Astrocyte of the hippocampus (primary cell): Measurements from ENCODE around the gene LDLRAD3.
"Not testable (repeated sequence)": the region's sequence is repeated elsewhere in the genome, so short reads cannot be mapped to it uniquely, and the experiment has no call there.

Experiments
- DNase-seq: peaks from one replicate; pipeline ENCODE4 v3.0.0; 2011; ENCODE audit warnings: low read depth, low spot score

LDLRAD3 gene, protein sequence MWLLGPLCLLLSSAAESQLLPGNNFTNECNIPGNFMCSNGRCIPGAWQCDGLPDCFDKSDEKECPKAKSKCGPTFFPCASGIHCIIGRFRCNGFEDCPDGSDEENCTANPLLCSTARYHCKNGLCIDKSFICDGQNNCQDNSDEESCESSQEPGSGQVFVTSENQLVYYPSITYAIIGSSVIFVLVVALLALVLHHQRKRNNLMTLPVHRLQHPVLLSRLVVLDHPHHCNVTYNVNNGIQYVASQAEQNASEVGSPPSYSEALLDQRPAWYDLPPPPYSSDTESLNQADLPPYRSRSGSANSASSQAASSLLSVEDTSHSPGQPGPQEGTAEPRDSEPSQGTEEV

DNA sequence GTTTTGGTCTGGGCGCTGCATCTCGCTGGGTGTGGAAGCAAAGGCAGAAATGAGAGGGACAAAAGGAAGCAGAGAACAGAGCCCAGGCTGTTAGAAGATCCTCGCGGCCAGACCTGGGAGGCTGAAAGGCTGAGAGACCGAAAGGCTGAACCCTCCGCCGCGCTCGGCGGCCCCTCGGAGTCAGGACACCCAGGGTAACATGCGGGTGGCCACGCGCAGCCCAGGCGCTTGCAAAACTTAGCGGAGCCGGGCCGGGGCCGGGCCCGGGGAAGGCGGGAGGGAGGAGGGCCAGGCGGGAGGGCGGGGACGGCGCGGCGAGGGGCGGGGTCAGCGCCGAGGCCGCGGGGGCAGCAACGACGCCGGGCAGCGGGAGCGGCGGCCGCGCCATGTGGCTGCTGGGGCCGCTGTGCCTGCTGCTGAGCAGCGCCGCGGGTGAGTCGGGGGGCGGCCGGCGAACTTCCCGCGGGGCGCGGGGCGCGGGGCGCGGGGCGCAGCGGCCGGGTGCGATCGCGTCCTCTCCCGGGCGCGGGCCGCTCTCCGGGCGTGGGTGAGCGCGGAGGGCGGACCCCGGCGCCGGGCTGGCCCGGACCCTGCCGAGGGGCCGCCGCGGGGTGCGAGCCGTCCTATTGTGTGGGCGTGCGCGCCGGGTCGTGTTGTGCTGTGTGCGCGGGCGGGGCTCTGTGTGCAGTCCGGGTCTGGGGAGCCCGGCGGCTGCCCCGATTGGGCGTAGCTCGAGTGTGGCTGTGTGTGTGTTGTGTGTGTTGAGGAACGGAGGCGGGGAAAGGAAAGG, at the start of gene LDLRAD3:
LDLRAD3 (plus strand) TSS at position 350 of the 790 bp plus-strand sequence; CDS start at position 387, 37 bp downstream.
- peak; percentile 88 for DNase-seq

DNA sequence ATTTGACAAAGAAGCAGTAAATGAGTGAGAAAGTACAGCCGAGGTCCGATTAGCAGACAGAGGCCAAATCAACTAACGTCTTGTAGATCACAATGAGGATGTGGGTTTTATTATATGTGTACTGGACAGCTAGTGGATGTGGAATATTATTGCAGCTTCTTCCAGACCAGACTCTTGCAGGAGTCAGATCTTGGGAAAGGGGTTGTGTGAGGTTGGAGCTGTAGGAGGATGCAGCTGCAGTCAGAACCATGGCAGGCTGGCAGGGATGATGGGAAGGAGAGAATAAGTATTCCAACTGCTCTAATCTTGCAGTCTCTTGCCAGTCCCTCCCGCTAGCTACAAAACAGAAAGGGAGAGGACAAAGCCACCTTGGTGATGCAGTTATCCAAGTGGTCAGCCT, 46.8 kb upstream of the LDLRAD3 start:
- no peak for DNase-seq

DNA sequence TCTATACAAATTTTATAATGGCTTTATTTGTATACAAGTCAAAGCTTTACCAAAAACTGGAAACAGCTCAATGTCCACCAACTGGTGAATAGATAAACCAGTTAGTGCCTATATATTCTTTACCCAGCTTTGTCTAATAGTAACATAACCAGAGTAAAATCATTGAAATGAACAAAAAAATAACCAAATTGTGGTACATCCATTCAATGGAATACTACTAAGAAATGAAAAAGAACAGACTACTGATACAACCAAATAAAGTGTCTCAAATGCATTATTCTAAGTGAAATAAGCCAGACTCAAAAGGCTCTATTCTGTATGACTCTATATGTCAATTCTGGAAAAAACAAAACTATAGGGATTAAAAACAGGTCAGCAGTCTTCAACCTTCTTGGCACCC, 40.9 kb upstream of the LDLRAD3 start:
- no peak for DNase-seq

DNA sequence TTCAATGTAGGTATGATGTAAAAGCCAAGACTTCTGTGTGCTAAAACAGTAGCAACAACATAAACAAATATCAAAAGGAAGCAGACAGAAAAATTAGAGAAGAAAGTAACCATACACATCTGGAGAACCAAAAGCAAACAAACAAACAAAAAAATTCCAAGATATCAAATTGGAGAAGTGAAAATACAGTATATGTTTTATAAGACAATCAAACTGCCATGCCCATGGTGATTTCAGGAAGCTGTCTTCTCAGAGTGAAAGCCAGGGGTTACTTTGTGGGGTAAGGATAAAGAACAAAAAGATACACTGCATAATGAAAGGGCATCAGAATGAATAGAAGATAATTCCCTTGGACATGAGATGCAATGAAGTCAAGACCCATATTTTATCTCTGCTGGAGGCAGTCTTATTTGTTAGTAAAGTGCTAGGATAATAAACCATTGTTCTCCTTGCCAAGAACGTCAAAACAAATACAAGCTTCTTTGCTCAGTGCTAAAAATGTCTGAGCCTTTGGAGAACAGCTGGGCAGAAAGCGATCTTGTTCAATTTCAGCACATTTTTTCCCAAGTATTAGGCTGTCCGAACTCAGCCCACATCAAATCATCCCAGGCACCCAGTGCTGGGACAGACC, 38.1 kb upstream of the LDLRAD3 start:
- DNase-seq = peak; percentile 8

DNA sequence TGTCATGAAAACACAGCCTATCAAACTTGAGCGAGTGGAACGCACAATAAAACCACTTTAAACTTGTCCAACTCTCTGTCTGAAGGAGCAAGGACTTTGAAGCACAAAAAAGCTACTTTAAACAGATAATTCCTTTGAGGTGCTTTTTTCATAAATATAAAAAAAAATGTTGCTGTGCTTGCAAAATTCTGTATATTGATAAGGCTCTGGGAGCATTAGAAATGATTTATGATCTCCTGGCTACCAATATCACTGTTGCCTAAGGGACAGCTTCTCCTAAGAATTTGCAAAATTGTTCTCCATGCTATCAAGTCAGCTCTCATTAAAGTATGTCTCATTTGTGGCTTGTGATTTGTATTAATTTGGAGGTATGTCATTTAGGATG, 37.6 kb upstream of the LDLRAD3 start:
- no peak for DNase-seq

DNA sequence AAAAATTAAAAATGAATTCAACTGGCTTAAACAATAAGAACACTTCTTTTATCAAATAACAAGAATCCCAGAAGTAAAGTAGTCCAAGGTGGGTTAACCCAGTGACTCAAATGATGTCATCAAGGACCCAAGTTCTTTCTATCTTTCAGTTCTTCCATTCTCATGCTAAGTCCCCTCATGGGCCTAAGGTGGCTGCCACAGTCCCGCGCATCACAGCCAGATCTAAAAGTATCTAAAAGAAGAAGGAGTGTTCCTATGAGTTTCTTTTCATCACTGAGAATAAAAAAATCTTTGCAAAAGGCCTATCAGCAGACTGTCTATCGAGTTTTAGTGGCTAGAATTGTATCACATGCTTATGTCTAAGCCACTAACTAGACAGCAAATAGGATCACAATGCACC, 37.2 kb upstream of the LDLRAD3 start:
- DNase-seq = no peak

DNA sequence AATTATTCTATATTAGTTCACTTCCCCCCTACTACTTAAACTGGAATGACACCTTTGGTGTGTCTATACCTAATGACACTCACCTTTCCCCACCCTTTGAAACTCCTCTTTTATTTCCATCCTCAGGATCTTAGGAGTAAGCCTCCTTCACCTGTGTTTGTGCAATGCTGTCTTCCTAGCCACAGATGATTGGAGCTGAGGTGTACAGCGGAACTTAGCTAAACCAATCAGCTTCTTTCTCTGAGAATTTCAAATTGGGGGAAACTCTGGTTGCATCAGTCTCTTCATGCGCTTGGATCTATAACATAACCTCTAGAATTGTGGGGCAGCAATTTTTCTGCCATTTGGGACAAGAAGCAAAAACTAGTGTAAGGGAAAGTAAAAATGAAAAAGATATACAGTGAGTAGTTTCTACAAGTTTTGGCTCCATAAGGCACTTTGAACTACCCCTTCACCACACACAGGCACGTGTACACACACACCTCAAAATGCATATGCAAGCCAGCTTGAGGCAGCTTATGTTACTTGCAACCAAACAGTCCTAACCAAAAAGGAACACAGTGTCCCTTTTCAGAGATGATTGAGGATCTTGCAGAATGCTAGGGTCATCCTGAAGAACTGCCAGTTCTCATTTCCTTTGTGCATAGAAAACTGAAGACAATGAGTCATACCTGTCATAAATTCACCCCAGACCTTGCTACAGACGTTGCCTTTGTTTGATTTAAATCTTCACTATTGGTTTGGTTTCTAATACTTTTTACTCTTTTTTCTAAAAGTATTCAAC, 36.0 kb upstream of the LDLRAD3 start:
- peak; percentile 48 for DNase-seq

DNA sequence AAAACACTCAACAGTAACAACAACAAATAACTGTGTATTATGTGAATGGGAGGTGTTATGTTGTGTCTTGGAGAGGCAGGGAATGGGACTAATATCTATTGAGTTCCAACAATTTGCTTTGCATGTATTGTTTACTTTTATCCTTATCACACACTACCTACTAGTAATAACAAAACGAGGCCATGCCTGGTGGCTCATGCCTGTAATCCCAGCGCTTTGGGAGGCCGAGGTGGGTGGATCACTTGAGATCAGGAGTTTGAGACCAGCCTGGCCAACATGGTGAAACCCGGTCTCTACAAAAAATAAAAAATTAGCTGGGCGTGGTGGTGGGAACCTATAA, 35.5 kb upstream of the LDLRAD3 start:
- not testable (repeated sequence) for DNase-seq

DNA sequence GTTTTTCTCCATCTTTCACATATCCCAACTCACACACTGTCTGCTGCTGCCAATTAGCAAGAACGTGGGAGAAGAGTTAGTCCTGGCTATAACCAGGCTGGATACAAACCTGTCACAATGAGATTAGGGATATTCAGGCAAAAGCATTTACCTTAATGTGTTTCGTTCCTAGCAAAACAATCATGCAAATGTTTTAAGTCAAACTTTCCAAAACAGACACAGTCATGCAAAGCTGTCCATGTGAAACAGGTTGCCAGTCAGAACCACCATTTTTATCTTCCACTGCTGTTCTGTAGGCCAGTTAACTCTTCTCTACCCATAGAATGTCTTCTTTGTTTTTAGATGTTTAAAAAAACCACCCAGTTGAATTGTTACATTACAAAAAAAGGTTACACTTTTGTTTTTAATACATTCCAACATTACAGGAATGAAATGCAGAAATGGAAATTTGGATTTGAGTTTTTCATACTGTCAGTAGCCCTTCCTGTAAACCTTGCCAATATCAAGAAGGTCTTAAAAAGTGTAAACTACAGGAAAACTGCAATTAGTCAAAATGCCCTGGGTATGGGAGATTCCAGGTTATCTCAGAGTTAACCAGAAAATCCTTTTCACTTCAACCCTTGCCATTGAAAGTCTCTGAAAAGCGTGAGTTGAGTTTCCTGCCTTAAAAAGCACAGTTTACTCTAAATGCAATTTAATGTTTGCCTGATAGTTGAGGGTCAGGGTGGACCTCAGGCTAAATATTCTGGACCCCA, 34.2 kb upstream of the LDLRAD3 start:
- no peak for DNase-seq

DNA sequence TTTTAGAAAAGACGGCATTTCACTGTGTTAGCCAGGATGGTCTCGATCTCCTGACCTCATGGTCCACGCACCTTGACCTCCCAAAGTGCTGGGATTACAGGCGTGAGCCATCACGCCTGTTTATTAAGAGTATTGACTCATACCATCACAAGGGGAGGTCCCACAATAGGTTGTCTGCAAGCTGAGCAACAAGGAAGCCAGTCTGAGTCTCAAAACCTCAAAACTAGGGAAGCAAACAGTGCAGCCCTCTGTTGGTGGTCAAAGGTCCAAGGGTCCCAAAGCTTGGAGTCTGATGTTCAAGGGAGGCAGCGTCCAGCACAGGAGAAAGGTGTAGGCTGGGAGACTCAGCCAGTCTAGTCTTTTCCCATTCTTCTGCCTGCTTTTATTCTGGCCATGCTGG, 32.8 kb upstream of the LDLRAD3 start:
- DNase-seq = no peak

DNA sequence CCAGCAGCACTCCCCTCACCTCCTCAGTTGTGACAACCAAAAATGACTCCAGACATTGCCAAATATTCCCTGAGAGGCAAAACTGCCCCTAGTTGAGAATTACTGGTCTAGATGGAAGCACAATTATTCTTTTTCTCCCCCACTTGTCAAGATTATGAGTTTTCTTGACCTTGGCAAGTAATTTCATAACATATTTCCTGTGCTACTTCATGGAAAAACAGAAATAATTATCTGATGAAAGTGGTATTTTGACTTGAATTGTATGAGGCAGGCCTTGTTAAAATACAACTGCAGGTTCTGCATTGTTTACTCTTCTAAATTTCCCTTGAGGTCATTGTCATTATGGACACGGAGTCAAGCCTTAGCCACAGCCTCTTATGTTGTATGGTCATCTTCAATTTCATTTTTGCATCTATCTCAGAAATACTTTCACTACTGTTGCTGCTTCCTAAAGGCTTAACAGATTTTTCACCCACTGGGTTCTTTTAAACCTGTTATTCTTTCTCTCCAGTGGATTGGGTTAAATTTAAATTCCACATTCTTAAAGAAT, 32.2 kb upstream of the LDLRAD3 start:
- no peak for DNase-seq

DNA sequence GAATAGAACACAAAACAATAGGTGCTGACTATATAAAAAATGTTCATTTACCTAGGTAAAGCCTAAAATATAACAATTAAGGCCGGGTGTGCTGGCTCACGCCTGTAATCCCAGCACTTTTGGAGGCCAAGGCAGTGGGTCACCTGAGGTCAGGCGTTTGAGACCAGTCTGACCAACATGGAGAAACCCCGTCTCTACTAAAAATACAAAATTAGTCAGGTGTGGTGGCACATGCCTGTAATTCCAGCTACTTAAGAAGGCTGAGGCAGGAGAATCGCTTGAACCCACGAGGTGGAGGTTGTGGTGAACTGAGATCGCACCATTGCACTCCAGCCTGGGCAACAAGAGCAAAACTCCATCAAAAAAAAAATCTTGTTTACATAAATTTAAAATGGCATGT, 31.4 kb upstream of the LDLRAD3 start:
- DNase-seq = not testable (repeated sequence)

DNA sequence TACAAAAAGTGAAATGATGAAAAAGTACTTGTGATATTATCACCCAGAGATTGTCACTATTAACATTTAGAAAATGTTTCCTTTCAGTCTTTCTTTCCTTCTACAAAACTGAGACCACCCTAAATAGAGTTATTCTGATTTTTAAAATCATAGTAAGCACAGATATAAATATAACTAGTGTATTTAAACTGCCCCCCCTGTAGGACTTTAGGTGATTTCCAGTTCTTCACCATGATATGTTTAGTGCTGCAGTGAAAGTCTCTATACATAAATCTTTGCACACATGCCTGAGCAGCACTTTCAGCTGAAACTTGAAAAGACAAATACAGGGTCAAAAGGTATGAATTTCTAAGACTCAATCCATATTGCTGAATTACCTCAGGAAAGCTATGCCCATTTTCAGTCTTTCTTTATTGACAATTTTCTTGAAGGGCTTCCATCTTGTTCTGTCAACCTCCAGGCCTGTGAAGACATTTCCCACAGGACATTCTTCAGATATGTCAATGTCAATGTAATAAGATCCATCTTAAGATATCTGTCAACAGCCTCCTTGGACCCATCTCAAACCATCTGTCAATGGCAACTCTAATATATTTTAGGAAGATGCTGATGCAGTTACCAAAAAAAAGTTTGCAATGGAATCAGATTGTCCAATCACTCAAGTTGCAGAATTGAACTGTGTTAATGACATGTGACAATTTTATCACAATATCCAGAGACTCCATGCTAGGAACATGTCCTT, 30.8 kb upstream of the LDLRAD3 start:
- DNase-seq = no peak

DNA sequence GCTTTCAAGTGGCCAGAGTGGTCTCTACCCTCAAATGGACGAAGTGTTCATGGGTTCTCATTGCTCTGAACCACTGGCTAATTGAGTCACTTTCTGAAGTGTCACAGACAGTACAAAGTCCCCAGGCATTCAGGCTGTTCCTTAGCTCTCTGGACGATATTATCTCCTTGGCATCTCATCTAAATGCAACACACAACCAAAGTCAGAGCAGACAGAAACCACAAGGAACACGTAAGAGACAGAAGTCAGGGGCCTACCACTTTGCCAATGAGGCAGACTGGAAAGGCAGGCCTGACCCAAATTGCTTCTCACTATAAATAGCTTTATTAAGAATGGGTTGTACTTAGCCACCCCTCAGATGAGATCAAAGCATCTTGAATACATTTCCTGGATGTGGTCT, 29.0 kb upstream of the LDLRAD3 start:
- DNase-seq = peak; percentile 39

DNA sequence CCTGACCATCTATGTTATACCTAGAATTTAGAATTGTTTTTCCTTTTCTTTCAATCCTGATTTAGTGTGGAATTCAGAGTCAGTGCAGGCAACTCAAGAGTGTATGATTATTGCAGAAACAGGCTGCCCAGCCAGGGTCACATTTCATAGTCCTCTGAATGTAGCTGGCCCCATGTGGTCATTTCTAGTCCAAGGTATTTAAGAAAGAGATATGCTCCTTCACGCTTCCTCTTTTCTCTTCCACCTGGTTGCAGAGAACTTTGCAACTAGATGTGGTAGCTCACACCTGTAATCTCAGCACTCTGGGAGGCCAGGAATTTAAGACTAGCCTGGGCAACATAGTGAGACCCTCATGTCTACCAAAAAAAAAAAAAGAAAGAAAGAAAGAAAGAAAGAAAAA, 27.6 kb upstream of the LDLRAD3 start:
- no peak for DNase-seq

DNA sequence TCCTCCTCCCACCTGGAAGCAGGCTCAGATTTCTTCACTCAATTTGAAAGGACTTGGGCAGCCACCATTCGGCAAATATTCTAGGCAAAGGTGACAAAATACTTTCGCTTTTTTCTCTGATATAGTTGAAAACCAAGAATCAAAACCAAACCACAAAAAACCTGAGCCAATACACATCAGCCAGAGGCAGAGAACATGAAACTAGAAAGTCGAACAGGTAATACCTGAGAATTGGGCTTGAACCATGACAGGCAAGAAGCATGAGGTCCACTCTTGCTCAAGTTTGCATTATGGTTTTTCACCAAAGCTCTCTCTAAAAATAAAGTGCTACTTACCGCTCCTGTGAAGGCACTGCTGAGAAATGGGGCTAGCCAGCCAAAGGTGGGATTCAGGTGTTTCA, 26.2 kb upstream of the LDLRAD3 start:
- no peak for DNase-seq

DNA sequence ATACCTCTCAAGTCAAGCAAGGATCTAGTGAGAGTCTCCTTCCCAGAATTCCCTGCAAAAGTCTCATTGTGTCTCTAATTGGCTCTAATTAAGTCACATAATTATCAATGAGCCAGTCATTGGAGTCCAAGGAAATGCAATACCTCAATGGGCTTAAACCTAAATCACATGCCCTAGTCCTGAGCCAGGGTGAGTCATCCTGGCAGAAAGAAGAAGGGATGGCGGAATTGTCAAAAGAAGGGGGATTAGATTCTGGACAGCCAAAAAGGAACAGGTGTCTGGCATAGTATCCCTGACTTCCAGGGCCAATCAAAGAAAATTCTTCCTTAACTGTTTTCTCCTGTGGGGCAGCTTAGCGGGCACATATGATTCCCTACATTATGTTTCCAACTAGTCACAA, 25.1 kb upstream of the LDLRAD3 start:
- no peak for DNase-seq

DNA sequence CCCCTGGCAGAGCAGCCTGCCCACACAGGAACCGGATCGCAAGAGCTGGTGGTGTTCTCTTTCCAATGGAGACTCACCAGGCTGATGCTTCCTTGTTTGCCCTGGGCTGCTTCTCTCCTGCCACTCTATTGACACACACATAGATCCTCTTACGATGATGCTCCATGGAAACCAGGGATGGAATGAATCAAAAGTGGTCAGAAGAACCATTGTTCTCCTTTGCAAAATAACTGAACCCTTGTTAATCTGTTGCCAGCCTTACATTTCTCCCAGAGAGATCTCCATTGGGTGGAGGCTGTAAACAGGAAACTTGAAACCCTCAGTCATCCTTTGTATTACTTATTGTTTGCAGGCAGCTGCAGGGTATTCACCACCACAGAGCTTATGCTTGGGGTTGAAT, 24.6 kb upstream of the LDLRAD3 start:
- DNase-seq = no peak

DNA sequence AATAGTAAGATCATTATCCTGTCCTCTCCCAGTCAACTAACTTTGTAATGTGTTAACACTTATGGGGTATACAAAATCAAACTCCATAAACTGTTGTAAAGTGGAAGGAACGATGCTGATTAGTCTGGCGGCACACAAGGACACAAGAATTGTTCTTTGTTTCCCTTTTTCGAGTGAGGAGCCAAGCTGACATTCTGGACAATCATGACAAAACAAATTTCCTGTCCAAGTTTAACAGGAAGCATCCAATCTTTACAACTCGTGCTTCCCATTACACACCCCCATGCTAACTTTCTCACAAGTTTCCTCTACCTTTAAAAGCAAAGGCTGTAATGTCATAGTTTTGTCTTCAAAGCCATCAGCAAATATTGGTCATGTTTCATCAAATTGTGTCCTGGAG, 20.4 kb upstream of the LDLRAD3 start:
- no peak for DNase-seq

DNA sequence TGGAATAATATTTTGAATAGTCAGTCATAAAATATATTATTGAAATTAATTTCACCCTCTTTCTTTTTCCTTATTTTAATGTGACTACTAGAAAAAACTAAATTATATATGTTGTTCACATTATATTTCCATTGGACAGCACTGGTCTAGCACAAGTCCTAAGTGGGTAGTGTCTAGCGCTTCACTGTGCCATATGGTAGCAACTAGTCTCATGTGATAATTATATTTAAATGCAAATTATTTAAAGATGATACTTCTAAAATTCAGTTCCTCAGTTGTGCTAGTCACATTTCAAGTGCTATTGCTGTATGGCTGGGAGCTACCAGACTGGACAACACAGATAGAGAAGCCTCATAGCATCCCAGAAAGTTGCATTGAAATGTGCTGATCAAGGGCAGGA, 19.1 kb upstream of the LDLRAD3 start:
- no peak for DNase-seq
